AG10803 (cell line): Measurements from ENCODE around the gene ZNF428.

ENCODE experiments used
- DNase-seq: peaks from one replicate; pipeline ENCODE4 v3.0.0; 2010; ENCODE audit warnings: low read depth
- H3K4me3 ChIP-seq: 2 replicates; pipeline ENCODE4 v1.5.1; 2011; ENCODE audit warnings: mild to moderate bottlenecking, low read length, control low read depth
- TF ChIP-seq, protein P1 (sequence below): conservative IDR thresholded peaks from 2 replicates; pipeline ENCODE4 v1.5.1; 2011; ENCODE audit warnings: mild to moderate bottlenecking, low read length, control low read depth, inconsistent platforms

The ZNF428 gene

DNA sequence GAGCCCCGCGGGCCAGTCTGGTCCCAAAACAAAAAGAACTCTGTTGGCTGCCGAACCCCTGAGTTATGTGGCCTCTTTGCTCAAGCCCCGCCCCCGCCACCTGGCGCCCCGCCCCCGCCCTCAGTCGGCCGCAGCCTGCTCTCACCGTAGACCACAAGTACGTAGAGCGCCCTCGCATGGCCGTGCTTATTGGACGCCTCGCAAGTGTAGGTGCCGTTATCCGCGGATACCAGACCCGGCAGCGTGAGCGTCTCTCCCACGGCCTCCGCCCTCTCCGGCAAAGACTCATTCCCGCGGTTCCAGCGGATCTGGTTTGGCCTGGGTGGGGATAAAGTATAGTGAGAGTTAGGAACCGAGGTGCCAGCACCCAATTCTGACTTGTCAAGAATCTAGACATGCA, 5.5 kb upstream of the ZNF428 start:
- DNase-seq: no peak
- H3K4me3 ChIP-seq: no peak overlapping the region
- TF ChIP-seq, protein P1, sequence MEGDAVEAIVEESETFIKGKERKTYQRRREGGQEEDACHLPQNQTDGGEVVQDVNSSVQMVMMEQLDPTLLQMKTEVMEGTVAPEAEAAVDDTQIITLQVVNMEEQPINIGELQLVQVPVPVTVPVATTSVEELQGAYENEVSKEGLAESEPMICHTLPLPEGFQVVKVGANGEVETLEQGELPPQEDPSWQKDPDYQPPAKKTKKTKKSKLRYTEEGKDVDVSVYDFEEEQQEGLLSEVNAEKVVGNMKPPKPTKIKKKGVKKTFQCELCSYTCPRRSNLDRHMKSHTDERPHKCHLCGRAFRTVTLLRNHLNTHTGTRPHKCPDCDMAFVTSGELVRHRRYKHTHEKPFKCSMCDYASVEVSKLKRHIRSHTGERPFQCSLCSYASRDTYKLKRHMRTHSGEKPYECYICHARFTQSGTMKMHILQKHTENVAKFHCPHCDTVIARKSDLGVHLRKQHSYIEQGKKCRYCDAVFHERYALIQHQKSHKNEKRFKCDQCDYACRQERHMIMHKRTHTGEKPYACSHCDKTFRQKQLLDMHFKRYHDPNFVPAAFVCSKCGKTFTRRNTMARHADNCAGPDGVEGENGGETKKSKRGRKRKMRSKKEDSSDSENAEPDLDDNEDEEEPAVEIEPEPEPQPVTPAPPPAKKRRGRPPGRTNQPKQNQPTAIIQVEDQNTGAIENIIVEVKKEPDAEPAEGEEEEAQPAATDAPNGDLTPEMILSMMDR: no peak

DNA sequence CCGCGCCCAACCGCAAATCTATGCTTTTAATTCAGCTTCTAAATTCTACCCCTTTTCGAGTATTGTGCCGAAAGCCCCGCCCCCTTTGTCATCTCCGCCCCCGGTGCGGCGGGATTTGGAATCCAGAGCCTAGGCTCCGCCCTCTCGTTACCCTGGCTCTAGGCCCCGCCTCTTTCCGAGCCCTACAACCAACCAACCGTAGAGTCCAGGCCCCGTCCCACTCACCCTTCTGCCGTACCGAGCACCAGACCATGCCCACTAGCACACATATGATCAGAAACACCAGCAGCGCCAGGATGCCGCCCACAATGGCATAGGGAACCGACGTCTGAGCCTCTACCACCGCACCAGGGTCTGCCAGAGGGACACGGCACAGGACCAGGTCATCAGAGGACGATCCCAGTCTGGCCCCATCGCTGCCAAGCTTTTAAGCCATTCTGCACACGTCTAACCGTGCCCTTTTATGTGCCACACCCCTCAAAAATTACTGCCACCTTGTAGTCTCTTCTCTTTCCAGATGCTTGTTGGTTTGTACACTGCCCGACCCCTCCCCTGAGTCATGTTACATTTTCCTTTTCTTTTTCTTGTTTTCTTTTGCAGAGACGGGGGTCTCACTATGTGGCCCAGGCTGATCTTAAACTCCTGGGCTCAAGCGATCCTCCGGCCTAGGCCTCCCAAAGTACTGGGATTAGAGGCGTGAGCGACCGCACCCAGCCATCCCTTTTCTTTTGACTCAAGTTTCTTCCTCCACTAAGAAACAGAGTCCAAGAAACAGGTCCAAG, 4.7 kb upstream of the ZNF428 start:
- DNase-seq: no peak
- H3K4me3 ChIP-seq: no peak overlapping the region
- TF ChIP-seq, protein P1: no peak

DNA sequence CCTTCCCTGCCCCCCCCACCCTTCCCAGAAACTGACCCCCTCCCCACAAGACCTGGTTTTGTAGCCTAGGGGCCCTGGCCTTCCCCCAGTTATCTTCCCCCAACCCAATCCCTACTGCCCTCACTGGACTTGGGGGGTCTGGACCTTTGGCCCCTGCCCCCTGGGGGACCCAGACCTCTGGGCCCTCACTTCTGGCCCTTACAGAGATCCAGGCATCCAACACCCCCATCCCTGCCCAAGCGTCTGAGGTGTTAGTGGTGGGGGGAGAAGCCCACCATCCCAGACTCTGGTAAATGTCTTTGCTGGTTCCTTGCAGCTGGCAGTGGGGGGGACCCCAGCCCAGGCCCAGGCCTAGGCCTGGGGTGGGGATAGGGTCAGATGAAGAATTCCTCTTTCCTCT, 3.5 kb upstream of the ZNF428 start:
- DNase-seq: no peak
- H3K4me3 ChIP-seq: no peak overlapping the region
- TF ChIP-seq, protein P1: no peak

DNA sequence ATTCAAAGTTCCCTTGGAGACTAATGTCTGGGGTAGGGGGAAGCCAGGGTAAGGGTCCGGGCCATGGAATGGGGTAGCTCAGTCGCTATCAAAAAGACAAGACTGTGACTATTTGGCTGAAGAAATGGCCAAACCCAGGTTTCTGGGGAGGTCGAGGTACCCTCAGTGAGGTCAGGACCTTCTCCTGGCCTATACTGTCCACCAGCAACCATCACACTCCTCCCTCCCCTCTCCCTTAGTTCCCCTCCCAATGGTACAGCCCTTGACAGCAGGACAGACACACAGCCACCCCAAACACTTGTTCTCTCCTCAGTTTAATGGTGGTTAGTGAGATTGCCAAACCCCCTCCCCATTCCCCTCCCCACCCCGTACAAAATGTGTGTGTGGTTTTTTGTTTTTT, 2.6 kb upstream of the ZNF428 start:
- TF ChIP-seq, protein P1: no peak
- no peak for DNase-seq
- no peak overlapping the region for H3K4me3 ChIP-seq

DNA sequence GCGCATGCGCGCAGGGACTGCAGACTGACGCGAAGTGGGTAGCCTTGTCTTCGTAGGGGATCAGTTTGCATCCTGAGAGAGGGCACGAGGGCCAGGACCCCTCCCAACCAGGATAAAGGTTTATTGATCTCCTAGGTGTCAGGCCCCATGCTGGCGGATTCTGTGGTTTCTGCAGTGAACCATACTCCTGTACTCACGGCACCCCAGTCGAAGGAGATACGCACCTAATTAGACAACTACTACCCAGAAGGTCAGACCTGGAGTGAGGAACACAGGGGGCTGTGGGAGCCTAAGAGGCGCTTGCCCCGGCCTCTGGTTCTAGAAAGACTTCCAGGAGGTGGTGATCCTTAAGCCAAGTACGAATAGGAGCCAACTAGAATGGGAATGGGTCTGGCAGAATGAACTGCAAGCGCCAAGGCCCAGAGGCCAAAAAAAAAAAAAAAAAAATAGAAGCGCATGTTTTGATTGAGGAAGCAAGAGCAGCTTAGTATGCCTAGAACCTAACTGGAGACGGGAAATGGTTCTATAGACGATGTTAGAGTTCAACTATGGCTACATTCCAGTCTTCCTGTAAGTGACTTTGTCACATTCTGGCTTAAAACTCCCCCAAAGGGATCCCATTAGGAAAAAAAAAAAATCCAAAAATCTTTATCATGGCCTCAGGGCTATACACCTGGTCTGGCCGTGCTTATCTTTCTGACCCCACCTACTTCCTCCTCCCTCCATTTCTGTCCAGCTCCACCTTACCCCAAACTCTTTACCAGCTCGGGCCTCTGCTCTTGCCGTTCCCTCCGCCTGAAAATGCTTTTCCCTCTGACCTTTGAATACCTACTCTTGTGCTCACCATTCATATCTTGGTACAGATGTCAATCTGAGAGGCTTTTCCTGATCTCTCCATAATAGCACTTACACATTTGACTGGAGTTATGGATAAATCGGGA, 902 bp upstream of the ZNF428 start:
- TF ChIP-seq, protein P1: no peak
- no peak for DNase-seq
- peak overlapping the region; percentile 93 for H3K4me3 ChIP-seq

DNA sequence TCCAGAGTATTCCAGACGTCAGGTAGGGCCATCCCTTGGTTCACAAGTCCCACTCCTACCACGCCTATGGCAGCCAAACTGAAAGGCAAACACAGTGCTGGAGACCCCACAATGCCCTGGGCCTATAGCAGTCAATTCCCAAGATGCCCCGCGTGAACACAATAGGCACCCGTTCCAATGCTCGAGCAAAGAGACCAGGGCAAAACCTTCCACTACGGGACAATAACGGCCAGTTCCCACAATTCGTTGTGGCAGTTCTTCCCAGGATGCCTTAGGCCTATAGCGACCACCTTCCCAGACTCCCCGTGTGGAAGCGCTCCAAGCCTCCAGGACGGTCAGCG, 538 bp downstream of the ZNF428 start:
- peak overlapping the region; percentile 93 for H3K4me3 ChIP-seq
- TF ChIP-seq, protein P1: no peak
- DNase-seq: no peak
